Glomerular visceral epithelial cell (primary cell): ENCODE data around the gene DEPDC5.
"Not testable (repeated sequence)": the region's sequence is repeated elsewhere in the genome, so short reads cannot be mapped to it uniquely, and the experiment has no call there.

ENCODE experiments used
- DNase-seq: peaks from one replicate; pipeline ENCODE4 v3.0.0-alpha.2; 2016; ENCODE audit errors: extremely low spot score

The DEPDC5 gene

DNA sequence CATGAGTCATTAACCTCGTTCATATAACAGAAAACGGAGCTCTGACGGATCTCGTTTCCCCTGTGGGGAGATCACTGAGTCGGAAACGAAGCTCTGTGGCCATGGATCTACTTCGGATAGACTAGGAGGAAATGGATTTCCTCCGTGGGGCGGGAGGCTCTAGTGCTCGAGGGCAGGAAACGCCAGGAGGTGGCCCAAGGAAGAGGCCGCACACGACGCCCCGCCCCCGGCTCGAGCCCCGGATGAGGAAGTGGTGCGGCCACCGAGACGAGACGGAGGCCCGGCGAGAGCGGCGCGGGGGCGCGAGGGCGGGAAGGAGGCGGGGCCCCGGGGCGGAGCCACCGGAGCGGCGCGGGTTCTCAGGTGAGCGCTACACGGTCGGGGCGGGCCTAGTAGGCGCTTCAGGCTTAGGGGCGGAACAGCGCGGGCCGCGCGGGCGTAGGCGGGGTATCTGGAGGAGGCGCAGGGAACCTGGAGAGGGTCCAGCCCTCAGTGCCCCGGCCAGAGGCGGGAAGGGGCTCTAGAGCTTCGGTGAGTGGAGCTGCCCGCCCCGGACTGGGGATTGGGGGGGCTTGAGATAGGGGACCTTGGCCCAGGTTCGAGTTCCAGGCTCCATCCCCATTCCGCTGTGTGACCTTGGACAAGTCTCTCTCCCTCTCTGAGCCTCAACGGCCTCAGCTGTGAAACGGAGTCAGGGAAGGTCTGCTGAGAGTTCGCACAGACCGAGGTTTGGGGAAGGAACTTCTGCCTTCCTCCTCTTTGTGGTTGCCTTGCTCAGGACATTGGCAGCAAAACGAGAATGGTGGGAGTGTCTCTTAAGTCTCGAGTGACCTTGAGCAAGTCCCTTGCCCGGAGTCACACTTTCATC lies at the start of gene DEPDC5:
TSS of gene DEPDC5 (plus strand) at position 386 of the 868 bp plus-strand sequence. CDS start 903 bp downstream, outside the sequence.
- peak; percentile 96 for DNase-seq

DNA sequence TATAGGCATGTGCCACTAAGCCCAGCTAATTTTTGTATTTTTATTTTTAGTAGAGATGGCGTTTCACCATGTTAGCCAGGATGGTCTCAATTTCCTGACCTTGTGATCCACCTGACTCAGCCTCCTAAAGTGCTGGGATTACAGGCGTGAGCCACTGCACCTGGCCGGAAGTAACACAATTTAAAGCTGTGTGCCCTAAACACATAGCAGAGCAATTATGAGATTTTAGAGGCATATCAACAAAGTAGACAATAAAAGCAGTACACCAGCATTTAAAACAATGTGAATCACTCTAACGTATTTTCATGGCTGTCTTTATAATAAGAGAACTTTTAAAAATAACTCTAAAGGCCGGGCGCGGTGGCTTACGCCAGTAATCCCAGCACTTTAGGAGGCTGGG lies 46.3 kb upstream of the DEPDC5 start:
- no peak for DNase-seq

DNA sequence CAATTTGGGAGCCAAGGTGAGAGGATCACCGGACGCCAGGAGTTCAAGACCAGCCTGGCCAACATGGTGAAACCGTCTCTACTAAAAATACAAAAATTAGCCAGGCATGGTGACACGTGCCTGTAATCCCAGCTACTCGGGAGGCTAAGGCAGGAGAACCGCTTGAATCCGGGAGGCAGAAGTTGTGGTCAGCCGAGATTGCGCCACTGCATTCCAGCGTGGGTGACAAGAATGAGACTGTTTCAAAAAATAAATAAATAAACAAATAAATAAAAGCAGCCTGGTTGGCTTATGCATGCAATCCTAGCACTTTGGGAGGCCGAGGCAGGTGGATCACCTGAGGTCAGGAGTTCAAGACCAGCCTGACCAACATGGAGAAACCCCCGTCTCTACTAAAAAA lies 42.6 kb upstream of the DEPDC5 start:
- DNase-seq, result not testable (repeated sequence)

GRCh38 chr22:31715147-31715778 lies 38.6 kb upstream of the DEPDC5 start:
- no peak for DNase-seq

GRCh38 chr22:31719850-31720471 lies 33.9 kb upstream of the DEPDC5 start:
- DNase-seq, result no peak

- DNase-seq, result no peak
Measured at GRCh38 chr22:31723723-31724122, 30.1 kb upstream of the DEPDC5 start.

DNA sequence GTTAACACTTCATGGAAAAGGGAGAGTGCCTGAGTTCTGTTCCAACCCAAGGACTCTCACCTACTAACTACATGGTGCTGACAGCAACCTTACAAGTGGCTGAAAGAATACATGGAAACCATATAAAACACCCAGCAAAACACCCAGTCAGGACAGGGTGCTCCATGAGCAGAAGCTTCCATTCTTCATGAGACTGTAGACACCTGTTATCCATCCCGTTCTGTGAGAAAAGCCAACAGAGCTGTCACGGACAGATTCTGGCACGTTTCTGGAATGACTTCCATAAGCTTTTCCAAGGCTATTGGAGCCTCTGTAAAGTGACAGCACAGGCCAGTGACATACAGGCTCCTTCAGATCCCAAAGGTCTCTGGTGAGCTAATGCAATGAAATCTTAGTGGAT lies 27.1 kb upstream of the DEPDC5 start:
- DNase-seq, result no peak

GRCh38 chr22:31728857-31729256 lies 25.0 kb upstream of the DEPDC5 start:
- no peak for DNase-seq

DNA sequence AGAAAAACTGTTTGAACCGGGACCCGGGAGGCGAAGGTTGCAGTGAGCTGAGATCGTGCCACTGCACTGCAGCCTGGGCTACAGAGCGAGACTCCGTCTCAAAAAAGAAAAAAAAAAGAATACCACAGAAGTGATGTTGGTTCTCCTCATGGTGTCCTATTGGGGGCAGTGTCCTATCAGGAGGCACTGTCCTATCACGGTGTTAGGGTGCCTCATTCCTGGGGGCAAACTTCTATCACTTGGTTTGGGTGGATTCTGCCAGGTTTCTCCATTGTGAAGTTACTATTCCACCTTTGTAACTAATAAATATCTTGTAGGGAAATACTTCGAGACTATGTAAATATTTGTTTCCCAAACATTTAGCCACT lies 23.5 kb upstream of the DEPDC5 start:
- DNase-seq, result no peak

GRCh38 chr22:31732089-31732829 lies 21.6 kb upstream of the DEPDC5 start:
- no peak for DNase-seq

- DNase-seq, result no peak
Measured at GRCh38 chr22:31733580-31734079, 20.2 kb upstream of the DEPDC5 start.

GRCh38 chr22:31734512-31734911 lies 19.3 kb upstream of the DEPDC5 start:
- peak; percentile 30 for DNase-seq

DNA sequence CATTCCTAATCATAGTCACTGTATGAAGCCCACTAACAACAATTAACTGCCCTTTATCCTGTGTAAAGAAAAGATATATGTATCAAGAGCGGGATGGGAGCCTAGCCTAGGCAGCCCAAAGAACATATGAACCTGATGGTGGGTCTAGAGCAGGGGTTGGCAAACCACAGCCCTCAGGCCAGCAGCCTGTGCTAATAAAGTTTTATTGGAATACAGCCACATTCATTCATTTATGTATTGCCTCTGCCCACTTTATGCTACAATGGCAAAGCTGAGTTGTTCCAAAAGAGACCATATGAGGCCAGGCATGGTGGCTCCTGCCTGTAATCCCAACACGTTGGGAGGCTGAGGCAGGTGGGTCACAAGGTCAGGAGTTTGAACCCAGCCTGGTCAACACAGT lies 17.4 kb upstream of the DEPDC5 start:
- no peak for DNase-seq

DNA sequence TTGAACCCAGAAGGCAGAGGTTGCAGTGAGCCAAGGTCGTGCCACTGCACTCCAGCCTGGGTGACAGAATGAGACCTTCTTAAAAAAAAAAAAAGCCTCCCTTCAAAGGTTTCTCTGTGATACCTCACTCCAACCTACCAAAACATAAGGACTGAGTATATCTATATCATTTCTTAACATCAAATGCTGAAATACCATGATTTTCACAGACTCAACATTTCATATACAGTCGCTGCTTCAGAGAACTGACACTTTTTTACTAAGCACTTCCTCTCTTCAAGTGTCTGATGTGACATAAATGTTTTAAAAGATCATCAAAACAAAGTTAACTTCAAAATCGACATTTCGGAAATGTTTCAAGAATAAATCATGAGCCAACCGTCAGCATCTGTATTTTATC lies 15.9 kb upstream of the DEPDC5 start:
- no peak for DNase-seq

DNA sequence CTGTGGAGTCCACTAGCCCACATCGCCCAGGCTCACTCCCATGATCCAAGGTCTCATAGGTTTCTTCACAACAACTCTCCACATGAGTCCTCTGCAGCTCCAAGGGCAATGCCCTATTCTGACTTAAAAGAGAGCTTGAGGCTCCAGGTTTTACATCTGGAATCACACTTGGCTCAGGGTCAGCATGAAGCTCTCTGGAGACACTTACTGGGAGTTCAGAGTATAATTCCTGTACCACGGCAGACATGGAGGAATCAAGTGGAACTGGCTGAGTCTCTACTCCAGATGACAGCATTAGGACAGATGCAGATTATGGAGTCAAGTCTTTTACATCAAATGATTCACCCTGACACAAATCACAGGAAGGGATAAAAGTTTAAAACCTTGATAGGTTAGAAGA lies 15.3 kb upstream of the DEPDC5 start:
- no peak for DNase-seq

GRCh38 chr22:31739795-31740201 lies 14.0 kb upstream of the DEPDC5 start:
- no peak for DNase-seq

- not testable (repeated sequence) for DNase-seq
Measured at GRCh38 chr22:31740314-31740713, 13.5 kb upstream of the DEPDC5 start.

GRCh38 chr22:31742115-31742514 lies 11.7 kb upstream of the DEPDC5 start:
- no peak for DNase-seq

DNA sequence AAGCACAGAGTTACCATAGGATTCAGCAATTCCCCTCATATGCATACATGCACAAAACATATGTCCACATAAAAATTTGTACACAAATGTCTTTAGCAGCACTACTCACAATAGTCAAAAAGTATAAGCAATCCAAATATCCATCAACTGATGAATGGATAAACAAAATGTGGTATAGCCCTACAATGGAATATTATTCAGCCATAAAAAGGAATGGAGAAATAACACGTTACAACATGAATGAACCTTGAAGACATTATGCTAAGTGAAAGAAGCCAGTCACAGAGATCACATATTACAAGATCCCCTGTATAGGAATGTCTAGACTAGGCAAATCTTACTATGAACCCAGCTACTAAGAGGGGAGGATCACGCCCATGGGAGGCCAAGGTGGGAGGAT lies 11.1 kb upstream of the DEPDC5 start:
- DNase-seq, result no peak

DNA sequence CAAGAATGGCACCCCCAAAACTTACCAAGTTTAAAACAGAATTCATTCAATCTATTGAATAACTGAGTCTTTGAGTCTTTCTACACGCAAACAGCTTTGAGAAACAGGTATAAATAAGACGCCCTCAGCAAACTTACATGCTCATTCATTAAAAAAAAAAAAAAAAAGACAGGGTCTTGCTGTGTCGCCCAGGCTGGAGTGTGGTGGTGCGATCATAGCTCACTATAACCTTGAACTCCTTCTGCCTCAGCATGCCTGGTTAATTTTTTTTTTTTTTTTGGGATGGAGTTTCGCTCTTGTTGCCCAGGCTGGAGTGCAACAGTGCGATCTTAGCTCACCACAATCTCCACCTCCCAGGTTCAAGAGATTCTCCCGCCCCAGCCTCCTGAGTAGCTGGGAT lies 9.9 kb upstream of the DEPDC5 start:
- DNase-seq, result no peak

DNA sequence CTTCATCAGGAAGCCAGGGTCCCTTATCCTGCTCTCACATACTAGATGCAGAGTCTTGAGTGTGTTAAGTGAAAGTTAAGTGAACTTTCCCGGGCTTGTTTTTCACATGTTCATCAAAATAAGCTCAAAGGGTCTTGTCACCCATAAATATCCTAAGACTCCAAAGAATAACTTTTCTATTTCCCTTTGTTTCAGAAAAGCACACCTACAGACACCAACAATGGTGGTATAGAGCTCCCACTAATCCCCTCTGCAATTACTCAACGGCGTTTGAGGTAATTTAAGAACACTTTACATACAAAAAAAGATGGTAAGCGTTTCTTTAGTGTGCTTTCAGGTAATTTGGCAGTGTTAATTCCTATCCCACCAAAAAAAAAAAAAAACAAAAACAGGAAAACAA lies 6.4 kb upstream of the DEPDC5 start:
- no peak for DNase-seq

GRCh38 chr22:31748490-31748889 lies 5.3 kb upstream of the DEPDC5 start:
- peak; percentile 17 for DNase-seq
